NCI-H2081 (cell line): ENCODE measurements around the gene SPSB3.
A peak's percentile ranks its signal among the peaks of the same experiment; 100 is the strongest.

Source experiments
- DNase-seq, 2 experiments: peaks; one replicate each; lab custom pipeline; 2025; lab: John Stamatoyannopoulos, UW

The SPSB3 gene

DNA sequence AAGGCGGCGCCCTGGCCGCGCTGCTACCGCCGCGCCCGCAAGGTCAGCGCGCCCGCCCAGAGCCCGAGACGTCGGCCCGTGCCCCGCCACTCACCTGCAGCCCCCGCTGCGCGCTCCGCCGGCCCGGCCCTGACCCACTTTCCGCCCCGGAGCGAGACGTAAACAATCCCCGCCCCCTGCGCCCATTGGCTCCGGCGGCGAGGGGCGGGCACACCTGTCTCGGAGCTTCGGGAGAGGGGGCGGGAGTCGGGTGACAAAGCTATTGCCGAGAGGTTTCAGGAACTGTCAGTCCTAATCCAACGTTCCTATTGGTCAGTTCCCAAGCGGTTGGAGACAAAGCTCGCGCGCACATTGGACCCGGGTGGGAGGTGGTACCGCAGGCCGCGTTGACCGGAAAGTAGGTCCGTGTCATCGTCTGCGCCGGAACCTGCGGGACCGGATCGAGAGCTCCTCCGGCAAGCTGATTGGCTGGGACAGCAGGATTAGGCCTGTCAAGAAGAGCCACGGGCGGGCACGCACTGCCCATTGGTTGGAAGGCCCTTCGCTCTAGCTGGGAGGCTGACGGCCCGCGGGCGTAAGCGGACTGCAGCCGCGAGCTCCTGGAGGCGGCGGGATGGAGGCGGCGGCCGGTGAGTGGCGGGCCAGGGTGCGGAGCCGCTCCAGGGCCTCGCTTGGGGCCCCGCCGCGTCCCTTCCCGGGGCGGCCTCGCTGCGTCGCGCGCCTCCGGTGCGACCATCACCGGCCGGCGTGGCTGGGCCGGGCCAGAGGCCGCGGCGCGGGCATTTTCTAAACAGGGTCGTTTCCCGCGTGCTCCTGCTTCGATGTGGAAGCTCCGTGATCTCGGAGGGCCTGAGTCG lies at the start of gene SPSB3, which contains the start of gene NUBP2:
TSS of gene SPSB3 (minus strand) at position 164 of the 857 bp plus-strand sequence. CDS start 1,088 bp downstream, outside the sequence.
TSS of gene NUBP2 (plus strand) at position 553 of the 857 bp plus-strand sequence. CDS start at position 614, 61 bp downstream.
- DNase-seq: peak; percentile 100

DNA sequence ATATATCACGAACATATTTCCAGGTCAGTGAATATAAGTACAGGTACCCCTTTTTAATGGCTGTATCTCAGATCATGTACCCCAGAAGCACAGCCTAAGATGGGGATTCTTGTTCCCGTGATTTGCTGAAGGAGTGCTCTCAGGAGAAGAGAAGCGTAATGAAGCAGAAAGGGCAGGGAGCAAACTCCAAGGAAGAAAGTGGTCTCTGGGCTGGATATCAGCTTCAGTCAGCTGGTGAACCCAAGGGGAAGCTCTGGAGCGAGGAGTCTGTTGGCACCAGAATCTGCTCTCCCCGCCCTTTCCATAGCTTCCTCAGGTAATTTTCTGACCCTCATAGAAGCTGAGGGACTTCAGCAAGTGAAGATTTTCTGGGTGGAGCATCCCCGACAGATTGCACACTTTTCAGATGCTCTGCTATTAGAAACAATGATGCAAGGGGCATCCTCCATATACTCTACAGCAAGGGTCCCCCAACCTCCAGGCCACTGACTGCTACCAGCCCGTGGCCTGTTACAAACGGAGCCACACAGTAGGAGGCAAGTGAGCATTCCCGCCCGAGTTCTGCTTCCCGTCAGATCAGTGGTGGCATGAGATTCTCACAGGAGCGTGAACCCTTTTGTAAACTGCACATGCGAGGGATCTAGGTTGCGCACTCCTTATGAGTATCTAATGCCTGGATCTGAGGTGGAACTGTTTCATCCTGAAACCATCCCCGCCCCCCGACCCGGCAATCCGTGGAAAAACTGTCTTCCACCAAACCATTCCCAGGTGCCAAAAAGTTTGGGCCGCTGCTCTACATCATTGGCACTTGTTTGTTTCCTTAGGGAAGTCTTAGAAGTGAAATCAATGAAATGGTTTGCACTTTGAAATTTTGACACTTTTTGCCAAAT lies 49.1 kb upstream of the SPSB3 start:
- no peak for DNase-seq

DNA sequence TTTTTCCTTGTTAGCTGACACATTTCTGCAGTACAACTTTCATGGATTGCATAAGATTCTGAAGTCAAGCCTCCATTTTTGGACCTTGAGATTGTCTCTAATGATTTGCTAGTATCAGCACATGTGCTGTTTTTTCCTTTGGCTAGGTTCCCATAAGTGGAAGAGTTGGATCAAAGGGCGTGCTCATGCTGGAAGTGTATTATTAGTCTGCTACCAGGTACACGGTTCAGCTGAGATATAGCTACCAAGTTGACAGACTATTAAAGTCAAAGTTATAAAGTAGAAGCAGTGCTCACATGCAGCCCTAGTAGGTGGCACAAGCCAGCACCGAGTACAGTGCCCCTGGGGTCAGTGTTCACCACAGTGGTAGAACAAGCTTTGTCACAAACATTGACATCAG lies 47.8 kb upstream of the SPSB3 start:
- DNase-seq: no peak

DNA sequence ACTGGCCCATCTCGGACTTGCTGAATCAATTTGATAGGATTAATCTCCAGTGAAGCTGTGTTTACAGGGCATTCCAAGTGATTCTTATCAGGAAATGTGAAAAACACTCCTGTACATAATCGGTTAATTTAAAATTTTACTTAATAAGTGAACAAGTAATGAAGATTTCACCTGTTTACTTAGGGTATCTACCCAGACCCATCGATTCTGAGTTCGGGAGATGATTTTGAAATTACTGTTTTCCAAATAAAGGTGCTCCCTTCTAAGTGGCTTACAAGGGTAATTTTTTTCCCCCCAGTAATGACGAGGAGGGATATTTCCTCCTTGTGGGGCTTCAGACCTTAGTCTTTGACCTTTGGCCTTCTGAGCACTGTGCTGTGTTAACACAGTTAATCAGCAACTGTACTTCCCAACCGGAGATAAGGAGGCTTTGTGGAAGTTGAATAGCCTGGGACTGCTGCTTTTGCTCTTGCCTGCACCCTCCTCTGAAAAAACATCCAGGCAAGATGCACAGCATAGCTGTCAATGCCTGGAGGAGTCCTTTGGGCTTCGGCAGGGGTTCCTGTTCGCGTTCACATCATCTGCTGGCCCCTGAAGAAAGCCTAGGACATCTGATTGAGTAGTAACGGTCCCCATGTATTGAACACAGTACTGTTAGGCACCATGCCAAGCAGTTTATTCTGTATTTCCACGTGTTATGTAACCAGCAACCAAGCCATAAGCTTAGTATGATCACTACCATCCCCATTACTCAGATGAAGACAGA lies 46.5 kb upstream of the SPSB3 start:
- no peak for DNase-seq

DNA sequence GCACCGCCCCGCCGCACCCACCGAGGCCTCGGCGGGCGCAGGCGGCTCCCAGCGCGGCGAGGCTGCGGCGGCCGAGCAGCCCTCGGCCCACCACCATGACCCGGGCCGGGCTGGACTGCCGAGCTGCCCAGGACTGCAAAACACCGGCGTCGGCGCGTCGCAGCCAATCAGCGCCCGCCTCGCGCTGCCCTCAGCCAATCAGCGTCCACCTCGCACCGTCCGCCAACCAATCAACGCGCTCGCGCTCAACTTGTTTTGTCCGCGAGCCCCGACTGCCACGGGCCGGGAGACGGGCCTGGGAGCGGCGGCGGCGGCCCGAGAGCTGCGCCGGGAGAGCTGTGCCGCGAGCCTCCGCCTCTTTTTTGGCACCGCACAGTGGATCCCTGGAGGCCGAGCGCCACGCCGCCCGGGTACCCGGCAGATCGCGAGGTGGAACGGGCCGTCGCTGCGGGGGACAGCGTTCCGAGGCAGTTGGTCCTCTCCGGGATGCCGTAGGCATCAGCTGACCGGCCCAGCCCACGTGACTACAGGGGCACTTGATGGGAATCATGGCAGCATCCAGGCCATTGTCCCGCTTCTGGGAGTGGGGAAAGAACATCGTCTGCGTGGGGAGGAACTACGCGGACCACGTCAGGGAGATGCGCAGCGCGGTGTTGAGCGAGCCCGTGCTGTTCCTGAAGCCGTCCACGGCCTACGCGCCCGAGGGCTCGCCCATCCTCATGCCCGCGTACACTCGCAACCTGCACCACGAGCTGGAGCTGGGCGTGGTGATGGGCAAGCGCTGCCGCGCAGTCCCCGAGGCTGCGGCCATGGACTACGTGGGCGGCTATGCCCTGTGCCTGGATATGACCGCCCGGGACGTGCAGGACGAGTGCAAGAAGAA lies 44.6 kb upstream of the SPSB3 start, which contains the start of the genes FAHD1 and HAGH:
TSS of gene FAHD1 (plus strand) at position 516 of the 883 bp plus-strand sequence. CDS start at position 549, 33 bp downstream.
TSS of gene HAGH (minus strand) at position 135 of the 883 bp plus-strand sequence. CDS start at position 97, 38 bp downstream.
- DNase-seq: peak; percentile 86 to 92

DNA sequence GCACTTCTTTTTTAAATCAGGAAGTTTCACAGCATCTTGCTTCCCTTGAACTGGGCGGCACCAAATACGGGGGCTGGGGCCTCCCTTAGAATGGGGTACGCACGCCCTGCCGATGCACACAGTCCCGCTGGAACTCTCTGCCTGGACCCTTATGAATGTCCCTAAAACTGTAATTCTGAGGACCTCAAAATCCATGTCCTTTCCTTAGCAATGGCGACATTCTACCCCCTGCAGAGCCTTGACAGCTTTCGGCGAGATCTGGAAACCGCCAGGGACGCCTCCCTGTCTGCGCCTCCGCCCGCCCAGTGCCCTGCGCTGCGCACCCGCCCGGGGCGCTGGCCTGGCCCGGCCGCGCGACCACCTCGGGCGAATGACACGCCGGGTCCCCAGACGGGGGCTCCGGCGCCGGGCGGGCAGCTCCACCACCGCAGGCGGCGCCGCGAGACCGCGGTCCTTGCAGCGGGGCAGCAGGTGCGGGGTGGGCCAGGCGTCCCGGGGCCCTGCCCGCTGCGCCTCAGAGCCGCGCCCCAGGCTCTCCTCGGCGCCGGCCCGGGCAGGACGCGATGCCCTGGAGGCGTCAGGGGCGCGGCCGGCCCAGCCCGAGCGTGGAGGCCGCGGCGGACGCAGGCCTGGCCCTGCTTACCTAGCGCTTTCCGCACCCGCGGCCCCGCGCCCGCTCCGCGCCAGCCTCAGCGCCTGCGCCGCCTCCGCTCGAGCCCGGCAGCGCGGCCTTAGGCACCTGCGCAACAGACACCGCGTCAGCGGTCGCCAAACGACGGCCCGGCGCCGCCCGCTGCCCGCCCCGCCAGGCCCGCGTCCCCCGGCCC lies 43.7 kb upstream of the SPSB3 start:
- DNase-seq: peak; percentile 58 to 72

DNA sequence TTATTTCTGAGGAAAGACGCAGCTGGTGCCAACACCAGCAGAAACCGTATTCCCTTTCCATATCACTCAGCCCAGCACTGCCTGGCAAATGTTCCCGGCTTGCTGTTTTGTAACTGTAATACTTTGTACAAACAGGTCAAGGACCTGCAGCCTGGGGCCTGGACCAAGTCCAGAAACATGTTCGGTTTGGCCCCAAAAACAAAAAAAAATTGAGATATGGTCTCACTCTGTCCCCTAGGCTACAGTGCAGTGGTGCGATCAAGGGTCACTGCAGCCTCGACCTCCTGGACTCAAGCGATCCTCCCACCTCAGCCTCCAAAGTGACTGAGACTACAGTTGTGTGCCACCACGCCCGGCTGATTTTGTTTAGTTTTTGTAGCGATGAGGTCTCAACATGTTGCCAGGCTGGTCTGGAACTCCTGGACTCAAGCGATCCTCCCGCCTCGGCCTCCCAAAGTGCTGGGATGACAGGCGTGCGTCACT lies 43.1 kb upstream of the SPSB3 start:
- no peak for DNase-seq

DNA sequence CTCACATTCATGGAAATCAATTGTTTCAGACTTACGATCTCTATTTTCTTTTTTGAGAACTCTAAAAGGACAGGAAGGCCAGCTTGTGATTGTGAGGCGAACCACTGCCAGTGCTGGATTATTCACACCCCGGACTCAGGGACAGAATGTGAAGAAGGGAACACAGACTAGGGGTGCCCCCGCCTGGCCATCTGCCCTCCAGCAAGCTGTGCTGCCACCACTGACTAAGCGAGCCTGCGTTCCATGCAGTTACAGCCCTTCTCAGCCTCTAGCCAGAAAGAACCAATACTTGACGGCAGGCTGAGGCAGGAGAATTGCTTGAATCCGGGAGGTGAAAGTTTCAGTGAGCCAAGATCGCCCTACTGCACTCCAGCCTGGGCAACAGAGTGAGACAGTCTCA lies 41.5 kb upstream of the SPSB3 start:
- peak in 1 of 2 experiments; percentile 22 for DNase-seq

DNA sequence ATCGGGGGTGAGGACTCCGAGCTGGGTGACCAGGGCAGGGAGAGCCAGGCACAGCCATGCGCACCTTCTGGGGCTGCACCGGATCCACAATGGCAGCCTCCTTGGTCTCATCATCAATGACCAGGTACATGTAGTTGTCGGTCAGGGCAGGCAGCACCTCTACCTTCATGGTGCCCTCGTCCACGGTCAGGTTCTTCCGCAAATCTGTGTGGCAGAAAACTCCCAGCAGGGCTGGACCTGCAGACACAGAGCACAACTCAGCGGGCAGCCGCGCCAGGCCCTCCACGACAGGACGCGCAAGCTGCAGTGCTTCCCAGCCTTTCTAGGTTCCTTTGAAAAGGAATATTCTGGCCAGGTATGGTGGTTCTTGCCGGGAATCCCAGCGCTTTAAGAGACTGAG lies 40.4 kb upstream of the SPSB3 start:
- DNase-seq: no peak

DNA sequence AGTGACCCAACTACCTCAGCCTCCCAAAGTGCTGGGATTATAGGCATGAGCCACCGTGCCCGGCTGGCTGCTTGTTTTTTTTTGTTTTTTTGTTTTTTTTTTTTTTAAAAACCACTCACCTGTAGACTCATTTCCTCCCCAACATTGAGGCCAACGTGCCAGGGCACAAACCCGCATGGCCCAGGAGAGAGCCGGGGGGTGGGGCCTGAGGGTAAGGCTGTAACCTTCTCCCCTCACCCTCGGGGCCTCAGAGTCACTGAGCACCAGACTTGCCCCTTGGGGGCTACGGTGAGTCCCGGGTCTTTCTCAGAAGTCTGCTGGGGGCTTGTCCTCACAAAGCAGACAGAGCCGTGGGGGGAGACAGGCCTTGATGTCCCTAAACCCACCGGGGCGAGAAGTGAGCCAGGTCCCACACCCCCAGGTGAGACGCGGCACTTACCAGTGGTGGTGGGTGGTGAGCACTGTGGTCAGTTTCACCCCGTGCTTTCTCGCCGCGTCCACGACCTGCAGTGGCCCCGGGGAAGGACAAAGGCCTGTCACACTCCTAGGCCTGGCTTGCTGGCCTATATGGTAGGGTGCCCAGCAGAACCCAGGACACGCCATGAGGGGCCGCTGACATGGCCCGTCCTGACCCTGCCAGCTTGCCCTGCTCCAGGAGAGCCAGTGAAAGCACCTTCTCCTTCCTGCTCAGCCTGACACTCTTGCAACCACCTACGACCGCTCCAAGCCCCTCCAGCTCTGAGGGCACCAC lies 39.7 kb upstream of the SPSB3 start:
- no peak for DNase-seq

DNA sequence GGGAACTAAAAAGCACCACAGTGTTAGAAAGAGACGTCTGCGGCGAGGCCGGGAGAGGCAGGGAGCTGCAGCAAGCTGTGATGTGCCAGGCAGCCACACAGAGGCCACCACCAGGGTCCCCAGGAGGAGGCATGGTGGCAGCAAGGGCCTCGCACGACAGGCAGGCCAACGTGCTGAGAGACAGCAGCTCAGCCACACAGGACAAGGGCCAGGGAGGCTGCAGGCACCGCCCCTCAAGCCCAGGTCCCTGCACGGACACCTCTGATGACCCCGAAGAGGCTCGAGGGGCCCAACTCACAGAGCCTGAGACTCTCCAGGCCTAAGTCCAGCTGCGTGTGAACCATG lies 38.5 kb upstream of the SPSB3 start:
- DNase-seq: no peak

DNA sequence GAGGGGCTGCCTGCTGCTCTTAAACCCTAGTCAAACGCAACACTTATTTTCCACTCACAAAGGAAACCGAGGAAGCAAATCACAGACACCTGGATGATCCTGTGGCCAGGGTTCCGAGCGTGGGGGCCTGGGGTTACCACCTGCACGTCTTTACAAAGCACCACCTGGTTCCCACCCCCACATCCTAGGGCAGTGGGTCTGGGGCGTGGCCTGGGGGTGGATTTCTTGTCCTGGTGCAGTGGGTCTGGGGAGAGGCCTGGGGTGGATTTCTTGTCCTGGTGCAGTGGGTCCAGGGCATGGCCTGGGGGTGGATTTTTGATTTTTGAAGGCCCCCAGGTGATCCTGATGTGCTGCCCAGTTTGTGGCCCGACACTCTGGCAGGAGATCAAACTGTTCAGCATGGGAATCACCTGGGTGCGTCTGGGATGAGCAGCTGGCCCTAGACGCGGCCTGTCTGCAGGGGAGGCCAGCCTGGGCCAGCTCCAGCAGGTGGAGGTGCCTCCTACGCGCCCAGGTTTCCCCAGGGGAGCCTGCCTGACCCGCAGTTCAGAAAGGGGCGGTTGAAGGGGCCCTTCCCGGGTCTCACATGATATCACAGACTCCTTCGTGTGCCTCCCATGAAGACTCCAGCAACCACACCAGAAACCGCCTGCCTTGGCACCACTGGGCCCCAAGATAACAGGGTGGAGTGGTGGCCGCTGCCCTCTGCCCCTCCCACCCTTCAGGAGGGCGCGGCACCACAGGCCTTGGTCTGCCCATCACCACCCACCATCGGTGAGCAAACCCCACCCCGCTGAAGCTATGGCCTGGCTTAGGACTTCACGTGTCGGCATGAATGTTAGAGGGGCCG lies 38.0 kb upstream of the SPSB3 start:
- DNase-seq: no peak

DNA sequence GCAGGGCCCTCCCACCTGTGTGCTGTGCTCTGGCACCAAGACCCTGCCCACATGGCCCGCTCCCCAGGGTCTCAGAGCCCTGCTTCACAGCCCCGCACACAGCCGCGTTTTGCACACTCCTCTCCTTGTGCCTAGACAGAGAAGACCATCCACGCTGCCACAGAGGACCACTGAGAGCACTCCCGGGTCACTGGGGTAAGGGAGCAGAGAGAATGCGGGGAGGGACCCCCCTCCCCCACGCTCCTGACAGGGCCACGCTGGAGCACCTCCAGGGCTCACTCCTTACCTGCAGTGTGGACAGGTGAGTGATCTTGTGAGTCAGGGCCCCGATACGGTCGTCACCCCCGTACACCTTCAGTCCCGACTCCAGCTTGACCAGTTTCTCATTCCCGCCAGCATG lies 37.2 kb upstream of the SPSB3 start:
- no peak for DNase-seq

DNA sequence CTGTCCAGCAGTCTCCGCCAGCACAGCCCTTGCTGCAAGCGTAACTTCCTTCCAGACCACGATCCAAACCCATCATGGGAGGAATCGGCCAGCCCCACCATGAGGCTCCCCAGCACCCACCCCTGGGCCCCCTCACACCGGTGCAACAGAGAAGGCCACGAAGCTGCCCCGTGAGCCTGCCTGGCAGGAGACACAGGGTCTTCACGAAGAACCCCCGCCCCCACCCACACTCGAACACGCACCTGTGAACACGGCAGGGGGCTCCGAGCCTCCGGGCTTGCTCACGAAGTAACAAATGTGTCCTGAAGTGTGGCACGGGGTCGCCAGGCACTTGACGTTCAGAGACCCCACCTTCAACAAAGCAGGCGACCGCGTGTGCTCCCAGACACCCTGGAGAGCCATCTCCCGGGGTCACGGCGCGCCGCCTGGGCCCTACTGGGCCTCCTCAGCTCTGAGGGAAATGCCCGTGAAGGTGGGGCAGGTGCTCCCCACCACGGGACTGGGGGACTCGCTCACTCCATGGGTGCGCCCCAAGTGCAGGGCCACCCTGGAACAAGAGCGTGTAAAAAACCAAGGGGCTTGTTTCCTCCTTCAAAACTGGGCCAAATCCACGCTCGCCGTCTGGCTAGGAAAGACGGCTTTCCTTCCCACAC lies 36.6 kb upstream of the SPSB3 start:
- DNase-seq: no peak

DNA sequence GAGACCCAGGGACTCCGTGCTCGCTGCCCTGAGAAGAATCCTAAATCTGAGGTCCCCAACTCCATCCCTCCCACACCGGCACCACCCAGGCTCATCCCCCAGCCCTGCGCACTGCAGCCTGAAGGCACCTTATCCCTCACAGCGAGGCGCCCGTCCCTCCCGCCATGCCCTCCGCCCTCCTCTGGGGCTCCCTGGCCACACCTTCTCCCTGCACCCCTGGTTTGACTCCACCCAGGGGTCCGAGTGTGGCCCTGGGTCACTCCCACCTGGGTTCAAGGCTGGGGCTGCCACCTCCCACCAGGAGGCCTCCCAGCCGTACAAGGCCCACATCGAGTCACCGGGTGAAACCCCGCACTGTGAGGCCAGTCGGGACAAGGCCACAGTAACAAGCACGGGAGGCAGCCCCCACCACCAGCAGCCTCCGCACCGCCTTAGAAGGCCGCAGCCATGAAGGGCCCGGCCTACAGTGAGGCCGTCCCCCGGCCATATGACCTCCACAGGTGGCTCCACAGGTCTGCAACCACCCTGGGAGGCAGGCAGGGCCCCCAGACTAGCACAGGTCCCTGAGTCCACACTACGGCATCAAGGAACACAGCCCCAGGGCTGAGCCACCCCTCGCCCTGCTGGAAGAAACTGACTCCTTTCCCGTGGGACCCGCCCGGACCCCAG lies 36.0 kb upstream of the SPSB3 start:
- no peak for DNase-seq

DNA sequence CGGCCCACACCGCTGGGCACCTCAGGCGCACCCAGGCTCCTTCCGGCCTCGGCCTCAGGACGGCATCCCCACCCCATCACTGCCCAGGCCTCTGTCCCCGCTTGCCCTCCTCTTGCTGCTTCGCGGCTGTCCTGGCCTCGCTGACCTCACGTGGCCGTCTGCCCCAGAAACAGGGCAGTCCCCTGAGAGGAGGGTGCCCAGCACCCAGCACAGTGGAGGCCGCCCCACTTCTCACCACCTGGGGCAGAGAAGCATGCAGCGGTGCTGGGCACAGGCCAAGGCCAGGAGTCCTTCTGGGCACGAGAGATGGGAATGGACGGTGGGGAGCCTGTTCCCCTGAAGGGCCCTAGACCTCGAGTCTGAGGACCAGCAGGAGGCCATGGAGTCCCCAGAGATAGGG lies 35.3 kb upstream of the SPSB3 start:
- no peak for DNase-seq

DNA sequence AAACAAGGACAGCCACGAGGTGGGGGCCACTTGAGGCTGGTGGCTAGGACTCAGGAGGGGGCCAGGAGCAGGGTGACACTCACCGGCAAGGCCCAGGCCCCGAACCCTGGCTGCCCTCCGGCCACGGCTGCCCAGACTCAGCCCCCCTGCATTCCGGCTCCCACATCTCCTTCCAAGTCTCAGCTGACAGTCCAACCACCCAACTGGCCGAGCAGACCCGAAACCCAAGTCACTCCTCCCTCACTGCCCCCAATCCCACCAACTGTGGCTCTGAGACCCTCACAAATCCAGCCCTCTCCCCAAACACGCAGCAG lies 34.9 kb upstream of the SPSB3 start:
- DNase-seq: no peak
